ENCODE results near the gene PIGP. TPM values are rescaled to one million over a fixed set of nuclear protein-coding genes. Genes with fewer than 3 reads are reported as not detected.

Gene PIGP
- total RNA-seq, 1 donor from 2014 or later: 34.0 TPM

DNA sequence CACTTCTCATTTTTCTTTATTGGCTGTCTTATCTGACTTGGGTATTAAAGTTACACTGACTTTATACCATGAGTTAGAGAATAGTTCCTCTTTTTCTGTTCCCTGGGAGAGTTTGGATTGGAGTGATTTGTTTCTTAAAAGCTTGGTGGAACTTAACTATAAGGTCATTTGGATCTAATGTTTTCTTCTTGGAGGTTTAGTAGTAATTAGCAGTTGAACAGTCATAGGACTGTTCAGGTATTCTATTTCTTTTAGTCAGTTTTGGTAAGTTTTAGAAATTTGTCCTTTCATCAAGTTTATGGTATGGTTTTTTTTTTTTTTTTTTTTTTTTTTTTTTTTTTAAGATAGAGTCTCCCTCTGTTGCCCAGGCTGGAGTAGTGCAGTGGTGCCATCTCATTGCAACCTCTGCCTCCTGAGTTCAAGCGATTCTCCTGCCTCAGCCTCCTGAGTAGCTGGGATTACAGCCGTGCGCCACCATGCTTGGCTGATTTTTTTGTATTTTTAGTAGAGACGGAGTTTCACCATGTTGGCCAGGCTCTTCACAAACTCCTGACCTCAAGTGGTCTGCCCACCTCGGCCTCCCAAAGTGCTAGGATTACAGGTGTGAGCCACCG lies 6.4 kb upstream of the PIGP start:
- no peak for ATAC-seq (ENCODE audit: poor library complexity)
- no peak for DNase-seq
- intact Hi-C loops (cut with DNase I): no loop called here

GRCh38 chr21:37077403-37077802 lies 4.5 kb upstream of the PIGP start:
- DNase-seq (no peak), ATAC-seq (ENCODE audit: poor library complexity) (no peak)
- intact Hi-C loops (cut with DNase I): no loop called here

DNA sequence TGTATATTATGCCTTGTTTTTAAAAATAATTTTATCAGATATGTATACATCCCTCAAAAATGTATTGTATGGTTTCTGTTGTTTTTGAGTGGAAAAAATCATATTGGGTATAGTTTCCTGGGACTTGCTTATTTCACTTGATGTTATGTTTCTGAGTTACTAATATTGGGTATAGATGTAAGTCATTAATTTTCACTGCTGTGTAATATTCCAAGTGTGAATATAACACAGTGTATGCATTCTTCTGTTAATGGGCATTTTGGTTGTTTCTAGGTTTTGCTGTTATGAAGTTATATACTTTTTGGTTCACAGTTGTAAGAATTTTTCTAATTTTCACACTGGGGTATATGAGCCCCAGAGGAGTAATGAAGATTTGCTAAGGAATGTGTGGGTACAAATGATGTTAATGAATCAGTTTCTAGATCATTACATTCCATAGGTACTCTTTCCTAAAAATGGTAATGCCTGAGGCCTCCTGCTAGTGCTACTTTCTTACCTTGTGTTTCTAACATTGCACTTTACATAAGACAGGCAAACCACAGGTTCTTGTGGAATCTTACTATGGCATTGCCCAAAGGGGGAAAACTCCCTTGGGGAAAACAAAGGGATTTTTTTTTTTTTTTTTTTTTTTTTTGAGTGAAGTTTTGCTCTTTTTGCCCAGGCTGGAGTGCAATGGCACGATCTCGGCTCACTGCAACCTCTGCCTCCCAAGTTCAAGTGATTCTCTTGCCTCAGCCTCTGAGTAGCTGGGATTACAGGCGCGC lies 3.4 kb upstream of the PIGP start:
- intact Hi-C loops (cut with DNase I): no loop called here
- no peak for DNase-seq
- ATAC-seq (ENCODE audit: poor library complexity): no peak

DNA sequence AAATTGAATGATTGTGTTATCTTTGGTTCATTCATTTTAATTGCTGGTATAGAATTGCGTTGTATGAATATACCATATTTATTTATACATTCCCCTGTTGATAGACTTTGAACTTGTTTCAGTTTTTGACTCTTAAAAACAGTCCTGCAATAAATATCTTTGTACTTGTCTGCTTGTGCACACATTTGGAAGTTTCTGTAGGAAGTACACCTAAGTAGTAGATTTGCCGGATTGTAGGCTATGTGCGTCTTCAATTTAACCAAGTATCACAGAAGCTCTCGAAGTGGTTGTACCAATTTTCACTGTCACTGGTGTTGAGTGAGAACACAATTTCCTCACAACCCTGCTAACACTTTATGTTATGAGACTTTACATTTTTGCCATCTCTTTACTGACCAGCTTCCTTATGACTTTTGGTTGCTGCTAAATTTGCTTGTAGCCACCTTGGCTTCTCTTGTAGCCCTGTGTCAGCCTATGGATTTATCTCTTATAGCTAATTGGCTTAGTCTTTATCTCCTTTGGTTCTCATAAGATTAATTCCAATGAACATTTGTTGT lies 2.4 kb upstream of the PIGP start:
- ATAC-seq (ENCODE audit: poor library complexity) (no peak), DNase-seq (no peak)
- intact Hi-C loops (cut with DNase I): no loop called here

GRCh38 chr21:37074546-37074945 lies 1.7 kb upstream of the PIGP start:
- DNase-seq (no peak), ATAC-seq (ENCODE audit: poor library complexity) (no peak)
- intact Hi-C loops (cut with DNase I): no loop called here

- ATAC-seq (ENCODE audit: poor library complexity) (peak; percentile 0), DNase-seq (no peak)
- intact Hi-C loops (cut with DNase I): no loop called here
Measured at GRCh38 chr21:37074197-37074510, 1.3 kb upstream of the PIGP start.

DNA sequence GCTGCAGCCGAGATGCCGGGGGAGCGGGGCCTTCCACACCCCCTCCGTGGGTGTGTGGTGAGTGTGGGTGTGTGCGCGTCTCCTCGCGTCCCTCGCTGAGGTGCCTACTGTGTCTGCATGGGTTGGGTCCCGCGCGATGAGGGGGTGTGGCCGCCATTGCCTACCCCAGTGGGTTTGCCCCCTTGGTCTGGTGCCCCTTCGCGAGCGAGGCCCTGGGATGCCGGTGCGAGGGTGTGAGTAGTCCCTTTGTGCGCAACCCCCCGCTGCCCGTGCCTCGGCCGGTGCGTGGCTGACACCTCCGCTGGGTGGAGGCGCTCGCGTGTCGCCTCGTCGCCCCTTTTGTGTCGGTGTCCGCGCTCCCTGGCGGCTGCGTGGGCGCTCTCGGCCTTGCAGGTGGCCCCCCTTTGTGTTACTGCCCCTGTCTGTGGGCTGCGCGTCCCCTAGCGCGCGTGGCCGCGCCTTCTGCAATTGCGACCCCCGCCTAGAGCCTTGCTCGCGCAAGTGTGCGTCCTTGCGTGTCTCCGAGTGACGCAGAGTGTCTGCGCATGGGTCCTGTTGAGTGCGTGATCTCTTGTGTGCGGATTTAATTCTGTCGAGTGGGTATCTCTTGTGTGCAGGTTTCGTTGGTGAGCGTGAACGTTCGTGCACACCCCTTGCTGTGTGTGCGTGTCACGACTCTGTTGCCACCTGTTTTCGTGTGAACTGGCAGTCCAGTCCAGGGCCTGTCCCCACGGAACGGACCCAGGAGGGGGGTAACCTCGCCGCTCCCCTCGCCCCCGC lies 736 bp upstream of the PIGP start:
- ATAC-seq (ENCODE audit: poor library complexity): peak; percentile 45
- peak; percentile 76 for DNase-seq
- intact Hi-C loops (cut with DNase I): no loop called here

GRCh38 chr21:37072274-37072987 lies 440 bp downstream of the PIGP start:
- intact Hi-C loops (cut with DNase I): no loop called here
- DNase-seq: peak; percentile 91
- peak; percentile 80 for ATAC-seq (ENCODE audit: poor library complexity)

DNA sequence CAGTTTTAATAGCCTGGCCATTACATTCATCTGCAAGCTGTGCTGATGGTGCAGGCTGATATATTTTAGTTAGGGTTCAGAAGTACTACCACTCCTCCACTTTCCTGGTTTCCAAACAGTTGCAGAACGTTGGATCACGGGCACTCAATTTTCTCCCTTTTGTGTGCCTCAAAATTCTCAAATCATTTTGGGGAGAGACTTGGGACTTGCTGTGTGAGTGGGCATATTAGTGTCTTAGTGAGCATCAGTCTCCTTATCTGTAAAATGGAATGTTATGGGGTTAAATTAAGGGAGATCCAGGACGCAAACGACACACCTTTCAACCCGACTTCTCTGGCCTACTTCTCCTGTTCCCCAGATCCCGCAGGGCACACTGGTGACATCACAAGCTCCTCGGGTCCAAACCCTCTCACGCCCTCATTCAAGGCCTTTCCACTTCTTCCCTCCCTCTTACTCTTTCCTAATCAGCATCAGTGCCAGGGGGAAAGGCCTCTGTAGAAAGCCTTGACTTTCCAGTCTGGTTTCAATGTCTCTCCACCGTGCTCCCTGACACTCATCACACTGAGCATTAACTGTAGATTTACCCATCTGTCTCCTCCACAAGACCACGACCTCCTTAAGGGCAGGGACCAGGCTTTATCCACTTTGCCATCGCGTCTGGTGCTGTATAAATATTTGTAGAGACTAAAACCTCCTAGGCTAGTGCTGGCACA lies 1.2 kb downstream of the PIGP start:
- ATAC-seq (ENCODE audit: poor library complexity) (peak; percentile 7), DNase-seq (peak; percentile 73)
- intact Hi-C loops (cut with DNase I): no loop called here

DNA sequence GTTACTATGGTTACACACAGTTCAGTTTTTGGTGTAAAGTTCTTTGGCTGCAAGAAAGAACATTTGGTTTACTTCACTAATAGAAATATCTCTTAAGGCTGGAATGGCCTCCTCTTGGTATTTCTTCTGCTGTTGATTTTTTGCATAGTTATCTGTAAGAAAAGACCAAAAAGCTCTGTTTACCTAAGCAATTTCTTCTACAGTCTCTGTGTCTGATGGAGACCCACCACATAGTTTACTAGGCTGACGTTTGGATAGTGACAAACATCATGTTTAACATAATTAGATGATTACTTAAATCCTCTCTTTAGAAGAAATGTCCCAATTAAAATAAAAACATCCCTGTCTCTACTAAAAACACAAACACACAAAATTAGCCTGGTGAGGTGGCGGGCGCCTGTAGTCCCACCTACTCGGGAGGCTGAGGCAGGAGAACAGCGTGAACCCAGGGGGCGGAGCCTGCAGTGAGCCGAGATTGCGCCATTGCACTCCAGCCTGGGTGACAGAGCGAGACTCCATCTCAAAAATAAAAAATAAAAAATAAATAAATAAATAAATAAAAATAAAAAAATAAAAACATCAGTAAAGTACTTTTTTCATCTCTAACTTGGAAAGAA lies 7.2 kb downstream of the PIGP start:
- DNase-seq (no peak), ATAC-seq (ENCODE audit: poor library complexity) (no peak)
- intact Hi-C loops (cut with DNase I): no loop called here

- DNase-seq (no peak), ATAC-seq (ENCODE audit: poor library complexity) (no peak)
- intact Hi-C loops (cut with DNase I): no loop called here
Measured at GRCh38 chr21:37064841-37065240, 8.0 kb downstream of the PIGP start.

DNA sequence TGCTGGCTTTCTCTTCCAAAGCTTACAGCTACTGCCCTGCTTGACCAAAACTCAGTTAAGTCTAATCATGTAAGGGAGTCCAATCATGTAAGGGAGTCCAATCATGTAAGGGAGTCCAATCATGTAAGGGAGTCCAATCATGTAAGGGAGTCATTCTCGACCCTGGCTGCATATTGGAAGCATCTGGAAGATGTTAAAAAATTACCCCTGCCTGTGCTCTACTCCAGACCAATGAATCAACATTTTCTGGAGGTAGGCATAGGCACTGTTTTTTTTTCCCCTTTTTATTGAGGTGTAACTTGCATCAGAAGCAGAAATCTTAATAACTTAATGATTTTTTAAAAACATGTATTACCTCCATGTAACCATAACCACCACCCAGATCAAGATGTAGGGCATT lies 9.4 kb downstream of the PIGP start:
- DNase-seq (no peak), ATAC-seq (ENCODE audit: poor library complexity) (no peak)
- intact Hi-C loops (cut with DNase I): no loop called here

DNA sequence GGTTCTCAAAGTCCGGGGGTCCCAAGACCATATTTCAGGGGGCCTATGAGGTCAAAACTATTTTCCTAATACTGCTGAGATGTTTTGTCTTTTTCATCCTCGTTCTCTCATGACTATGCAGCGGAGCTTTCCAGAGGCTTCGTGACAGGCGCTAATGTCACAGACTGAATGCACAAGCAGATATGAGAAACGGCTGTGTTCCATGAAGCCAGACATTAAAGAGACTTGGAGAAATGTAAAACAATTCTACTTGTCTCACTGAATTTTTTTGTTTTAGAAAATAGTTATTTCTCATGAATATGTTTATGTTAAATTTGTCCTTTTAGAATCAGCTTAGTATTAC lies 10.3 kb downstream of the PIGP start:
- ATAC-seq (ENCODE audit: poor library complexity): no peak
- intact Hi-C loops (cut with DNase I): no loop called here
- no peak for DNase-seq

GRCh38 chr21:37061926-37062592 lies 10.8 kb downstream of the PIGP start:
- DNase-seq (no peak), ATAC-seq (ENCODE audit: poor library complexity) (no peak)
- intact Hi-C loops (cut with DNase I): no loop called here

DNA sequence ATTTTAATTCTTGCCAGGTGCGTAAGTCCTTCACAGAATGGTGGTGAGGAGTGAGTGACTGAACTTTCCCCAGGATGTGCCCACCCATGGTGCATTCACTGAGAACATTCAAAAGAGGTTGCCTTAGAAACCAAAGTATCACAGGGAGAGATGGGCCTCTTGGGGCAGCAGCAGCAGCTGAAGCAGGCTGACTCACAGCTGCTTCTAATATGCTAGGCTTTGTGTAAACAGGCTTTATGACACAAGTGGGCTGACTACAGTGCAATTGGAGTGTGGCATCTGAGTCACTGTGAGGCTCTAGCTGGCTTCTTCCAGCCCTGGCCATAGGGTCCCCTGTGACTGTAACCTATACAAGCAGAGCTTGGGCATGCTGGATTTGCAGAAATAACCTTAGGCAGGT lies 12.6 kb downstream of the PIGP start:
- peak; percentile 89 for ATAC-seq (ENCODE audit: poor library complexity)
- intact Hi-C loops (cut with DNase I): no loop called here
- peak; percentile 42 for DNase-seq

- intact Hi-C loops (cut with DNase I): no loop called here
Measured at GRCh38 chr21:37059181-37059580, 13.7 kb downstream of the PIGP start.

DNA sequence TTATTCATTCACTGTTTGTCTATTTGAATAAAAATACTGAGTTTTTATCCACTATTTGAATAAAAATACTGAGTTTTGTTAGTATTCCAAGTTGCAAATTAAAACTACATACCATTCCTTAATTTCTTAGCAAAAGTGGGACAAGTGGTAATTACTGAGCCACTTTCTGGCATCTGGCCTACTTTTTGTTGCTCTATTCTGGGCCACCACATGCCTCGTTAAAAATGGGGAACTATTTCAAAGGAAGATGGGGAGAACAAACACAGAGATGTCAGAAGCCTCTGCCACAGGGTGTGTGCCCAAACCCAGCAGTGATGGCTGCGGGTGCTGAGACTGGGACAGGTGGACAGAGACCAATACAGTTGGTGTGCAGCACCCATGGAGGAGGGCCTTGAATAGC lies 14.6 kb downstream of the PIGP start:
- intact Hi-C loops (cut with DNase I): no loop called here
- ATAC-seq (ENCODE audit: poor library complexity) (no peak), DNase-seq (no peak)

More at GRCh38 chr21:37059181-37059580, 13.7 kb downstream of the PIGP start:
- ATAC-seq (ENCODE audit: poor library complexity): no peak
- no peak for DNase-seq

DNA sequence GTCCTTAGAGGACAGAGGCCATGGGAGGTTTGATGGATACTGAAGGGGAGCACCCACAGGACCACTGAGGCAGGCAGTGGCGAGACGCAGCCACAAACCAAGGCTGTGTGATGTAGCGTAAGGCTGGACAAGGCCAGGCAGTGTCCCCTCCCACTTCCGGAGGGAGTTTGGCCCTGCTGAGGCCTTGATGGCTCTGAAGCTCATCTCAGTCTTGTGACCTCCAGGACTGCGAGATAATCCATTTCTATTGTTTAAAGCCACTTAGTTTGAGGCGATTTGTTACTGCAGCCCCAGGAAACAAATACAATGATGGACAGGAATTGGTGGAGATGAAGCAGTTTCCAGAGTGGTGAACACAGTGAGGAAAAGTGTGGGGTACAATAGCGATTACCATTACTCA lies 15.3 kb downstream of the PIGP start:
- intact Hi-C loops (cut with DNase I): no loop called here
- ATAC-seq (ENCODE audit: poor library complexity) (no peak), DNase-seq (no peak)
